ENCODE data around the gene PDIA6.
"Not testable (repeated sequence)": the region's sequence is repeated elsewhere in the genome, so short reads cannot be mapped to it uniquely, and the experiment has no call there.

PDIA6 gene

GRCh38 chr2:10780821-10781220, 31.8 kb downstream of the PDIA6 start:
- not testable (repeated sequence) for DNase-seq (ENCODE audit: low spot score)

- no peak for DNase-seq (ENCODE audit: low spot score)
These were observed 32.1 kb downstream of the PDIA6 start for GRCh38 chr2:10780491-10780820.

- DNase-seq (ENCODE audit: low spot score): no peak
These were observed 32.7 kb downstream of the PDIA6 start for GRCh38 chr2:10779776-10780490.

GRCh38 chr2:10778724-10779115, 33.9 kb downstream of the PDIA6 start:
- no peak for DNase-seq (ENCODE audit: low spot score)

- DNase-seq (ENCODE audit: low spot score): no peak
These were observed 34.5 kb downstream of the PDIA6 start for GRCh38 chr2:10777842-10778723.

- no peak for DNase-seq (ENCODE audit: low spot score)
These were observed 35.3 kb downstream of the PDIA6 start for GRCh38 chr2:10777111-10777841.

GRCh38 chr2:10776231-10776977, 36.2 kb downstream of the PDIA6 start:
- no peak for DNase-seq (ENCODE audit: low spot score)

- no peak for DNase-seq (ENCODE audit: low spot score)
These were observed 36.8 kb downstream of the PDIA6 start for GRCh38 chr2:10775831-10776230.

GRCh38 chr2:10775021-10775780, 37.4 kb downstream of the PDIA6 start:
- no peak for DNase-seq (ENCODE audit: low spot score)

GRCh38 chr2:10774394-10774793, 38.2 kb downstream of the PDIA6 start:
- DNase-seq (ENCODE audit: low spot score): no peak

GRCh38 chr2:10773821-10774341, 38.7 kb downstream of the PDIA6 start:
- DNase-seq (ENCODE audit: low spot score): no peak

- DNase-seq (ENCODE audit: low spot score): no peak
These were observed 39.7 kb downstream of the PDIA6 start for GRCh38 chr2:10772868-10773215.

GRCh38 chr2:10772201-10772867, 40.3 kb downstream of the PDIA6 start:
- DNase-seq (ENCODE audit: low spot score): no peak

GRCh38 chr2:10771786-10772185, 40.8 kb downstream of the PDIA6 start:
- DNase-seq (ENCODE audit: low spot score): no peak

GRCh38 chr2:10770956-10771750, 41.4 kb downstream of the PDIA6 start:
- DNase-seq (ENCODE audit: low spot score): no peak

- no peak for DNase-seq (ENCODE audit: low spot score)
These were observed 44.5 kb downstream of the PDIA6 start for GRCh38 chr2:10768063-10768507.

- no peak for DNase-seq (ENCODE audit: low spot score)
These were observed 46.7 kb downstream of the PDIA6 start for GRCh38 chr2:10765914-10766313.

- no peak for DNase-seq (ENCODE audit: low spot score)
These were observed 47.1 kb downstream of the PDIA6 start for GRCh38 chr2:10765461-10765860.

GRCh38 chr2:10764896-10765295, 47.7 kb downstream of the PDIA6 start:
- no peak for DNase-seq (ENCODE audit: low spot score)
